ENCODE results near the gene SULF2.

The SULF2 gene

DNA sequence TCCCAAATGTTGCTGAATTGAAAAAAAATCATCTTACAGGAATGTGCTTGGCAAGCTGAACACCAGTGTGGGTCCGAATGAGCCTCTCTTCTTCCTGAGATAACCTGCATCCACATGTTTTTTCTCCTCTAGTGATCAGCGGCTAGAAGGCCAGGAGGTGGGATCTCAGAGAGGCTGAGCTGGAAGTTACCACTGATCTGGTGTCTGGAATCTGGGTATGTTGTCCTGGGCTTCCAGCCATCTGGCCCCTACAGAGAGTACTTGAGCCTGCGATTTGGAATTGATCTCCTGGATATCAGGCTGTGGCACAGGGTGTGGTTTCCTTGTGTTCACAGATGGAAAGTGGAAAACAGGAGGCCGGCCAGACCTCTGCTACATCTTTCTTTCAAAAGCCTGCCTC is 35.9 kb downstream of the SULF2 start:
- H3K9ac ChIP-seq (ENCODE audit: insufficient read length, low read depth): no peak overlapping the region
- no peaks in the 10 kb centered on the region for H3K9me3 ChIP-seq (ENCODE audit: insufficient read depth, low read length)
- no peak for TF ChIP-seq SUZ12 (IDR thresholded peaks at IDR 0.05; ENCODE audit: extremely low read depth, insufficient read depth, insufficient read length)
- TF ChIP-seq ZNF274 (IDR thresholded peaks at IDR 0.05; ENCODE audit: low read depth, low read length): no peak
- TF ChIP-seq YY1 (IDR thresholded peaks at IDR 0.05; ENCODE audit: insufficient read depth, insufficient read length): no peak
- H3K4me1 ChIP-seq (ENCODE audit: insufficient read depth, insufficient read length): peaks cover 2% of the 10 kb centered on the region
- H3K27me3 ChIP-seq (ENCODE audit: insufficient read depth, insufficient read length): no peaks in the 10 kb centered on the region
- no peak for DNase-seq (ENCODE audit: low read depth, low spot score)
- H3K36me3 ChIP-seq (ENCODE audit: insufficient read depth, insufficient read length, low read length): peaks cover 72% of the 10 kb centered on the region
- no peak overlapping the region for H3K4me3 ChIP-seq (ENCODE audit: insufficient read length, low read depth)

DNA sequence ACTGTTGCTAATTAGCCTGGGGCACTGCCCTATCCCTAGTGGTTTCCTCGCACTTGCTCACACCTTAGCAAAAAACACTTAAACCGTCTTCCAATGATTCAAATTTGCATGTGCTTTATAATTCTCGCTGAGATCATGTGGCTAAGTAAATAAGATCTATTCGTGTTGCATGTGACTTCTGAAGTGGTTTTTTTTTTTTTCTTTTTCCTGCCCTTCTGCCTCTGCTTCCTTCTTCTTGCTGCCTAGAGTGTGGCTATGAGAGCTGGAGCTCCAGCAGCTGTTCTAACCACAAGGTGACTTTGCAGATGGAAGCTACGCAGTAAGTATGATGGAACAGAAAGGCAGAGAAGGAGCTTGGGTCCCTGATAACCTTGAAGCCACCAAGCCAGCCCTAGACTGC is 36.5 kb downstream of the SULF2 start:
- H3K9me3 ChIP-seq (ENCODE audit: insufficient read depth, low read length): no peaks in the 10 kb centered on the region
- DNase-seq (ENCODE audit: low read depth, low spot score): no peak
- TF ChIP-seq SUZ12 (IDR thresholded peaks at IDR 0.05; ENCODE audit: extremely low read depth, insufficient read depth, insufficient read length) (no peak), YY1 (IDR thresholded peaks at IDR 0.05; ENCODE audit: insufficient read depth, insufficient read length) (no peak), ZNF274 (IDR thresholded peaks at IDR 0.05; ENCODE audit: low read depth, low read length) (no peak)
- H3K4me3 ChIP-seq (ENCODE audit: insufficient read length, low read depth): no peak overlapping the region
- no peak overlapping the region for H3K9ac ChIP-seq (ENCODE audit: insufficient read length, low read depth)
- peaks cover 71% of the 10 kb centered on the region for H3K36me3 ChIP-seq (ENCODE audit: insufficient read depth, insufficient read length, low read length)
- peaks cover 2% of the 10 kb centered on the region for H3K4me1 ChIP-seq (ENCODE audit: insufficient read depth, insufficient read length)
- H3K27me3 ChIP-seq (ENCODE audit: insufficient read depth, insufficient read length): no peaks in the 10 kb centered on the region

DNA sequence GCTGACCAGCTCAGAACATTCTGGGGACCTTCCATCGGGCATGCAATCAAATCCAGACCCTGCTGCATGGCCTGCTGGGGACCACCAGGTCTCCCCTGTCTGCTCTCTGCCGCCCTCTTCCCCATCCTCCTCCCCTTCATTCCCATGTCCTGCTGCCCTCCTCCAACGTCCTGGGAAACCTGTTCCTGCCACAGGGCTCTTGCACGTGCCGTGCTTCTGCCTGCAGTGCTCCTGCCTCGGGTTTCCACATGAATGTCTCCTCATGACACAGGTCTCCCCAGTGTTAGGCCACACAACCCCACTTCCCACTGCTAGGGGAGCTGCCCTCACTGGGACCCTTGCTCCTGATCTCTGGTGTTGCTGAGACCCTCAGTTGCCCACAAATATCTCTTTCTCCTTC is 37.2 kb downstream of the SULF2 start:
- H3K36me3 ChIP-seq (ENCODE audit: insufficient read depth, insufficient read length, low read length): peaks cover 73% of the 10 kb centered on the region
- peaks cover 2% of the 10 kb centered on the region for H3K4me1 ChIP-seq (ENCODE audit: insufficient read depth, insufficient read length)
- no peaks in the 10 kb centered on the region for H3K27me3 ChIP-seq (ENCODE audit: insufficient read depth, insufficient read length)
- no peak for TF ChIP-seq SUZ12 (IDR thresholded peaks at IDR 0.05; ENCODE audit: extremely low read depth, insufficient read depth, insufficient read length)
- TF ChIP-seq YY1 (IDR thresholded peaks at IDR 0.05; ENCODE audit: insufficient read depth, insufficient read length): no peak
- no peak for TF ChIP-seq ZNF274 (IDR thresholded peaks at IDR 0.05; ENCODE audit: low read depth, low read length)
- no peak overlapping the region for H3K4me3 ChIP-seq (ENCODE audit: insufficient read length, low read depth)
- H3K9me3 ChIP-seq (ENCODE audit: insufficient read depth, low read length): no peaks in the 10 kb centered on the region
- no peak overlapping the region for H3K9ac ChIP-seq (ENCODE audit: insufficient read length, low read depth)
- no peak for DNase-seq (ENCODE audit: low read depth, low spot score)

DNA sequence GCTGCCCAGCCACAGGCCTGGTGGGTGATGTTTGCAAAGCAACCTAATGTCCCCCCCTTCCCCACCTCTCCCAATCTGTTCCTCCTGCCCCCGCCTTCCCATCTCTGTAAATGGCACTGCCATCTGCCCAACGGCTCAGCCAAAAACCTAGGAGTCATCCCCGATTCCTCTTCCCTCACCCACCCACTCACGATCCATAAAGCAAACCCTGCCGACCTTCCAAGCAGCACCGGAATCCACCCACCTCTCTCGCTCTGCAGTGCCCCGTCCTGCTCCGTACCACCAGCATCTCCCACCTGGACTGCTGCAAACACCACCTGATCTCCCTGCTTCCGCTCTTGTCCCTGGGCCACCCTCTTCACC is 37.6 kb downstream of the SULF2 start:
- Histone ChIP-seq H3K4me3 (ENCODE audit: insufficient read length, low read depth) (no peak overlapping the region), H3K27me3 (ENCODE audit: insufficient read depth, insufficient read length) (no peaks in the 10 kb centered on the region), H3K36me3 (ENCODE audit: insufficient read depth, insufficient read length, low read length) (peaks cover 71% of the 10 kb centered on the region), H3K4me1 (ENCODE audit: insufficient read depth, insufficient read length) (peaks cover 2% of the 10 kb centered on the region), H3K9ac (ENCODE audit: insufficient read length, low read depth) (no peak overlapping the region), H3K9me3 (ENCODE audit: insufficient read depth, low read length) (no peaks in the 10 kb centered on the region)
- TF ChIP-seq SUZ12 (IDR thresholded peaks at IDR 0.05; ENCODE audit: extremely low read depth, insufficient read depth, insufficient read length) (no peak), ZNF274 (IDR thresholded peaks at IDR 0.05; ENCODE audit: low read depth, low read length) (no peak), YY1 (IDR thresholded peaks at IDR 0.05; ENCODE audit: insufficient read depth, insufficient read length) (no peak)
- DNase-seq (ENCODE audit: low read depth, low spot score): no peak

DNA sequence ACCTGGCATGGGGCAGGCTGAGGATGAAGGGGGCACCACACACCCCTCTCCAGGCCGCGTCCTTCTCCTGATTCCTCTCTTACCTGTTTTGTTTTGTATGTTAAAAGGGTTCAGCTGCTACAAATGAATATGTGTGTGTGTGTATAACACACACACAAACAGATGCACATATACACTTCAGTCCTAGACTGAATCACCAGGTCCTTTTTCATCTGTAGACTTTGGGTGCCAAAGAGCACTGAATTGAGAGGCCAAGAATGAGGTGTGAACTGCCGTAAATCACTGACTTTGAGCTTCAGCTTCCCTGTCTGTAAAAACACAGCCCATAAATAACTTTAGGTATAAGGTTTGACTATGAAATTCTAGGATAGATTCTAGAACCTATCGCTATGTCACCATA is 40.5 kb downstream of the SULF2 start:
- peaks cover 2% of the 10 kb centered on the region for H3K4me1 ChIP-seq (ENCODE audit: insufficient read depth, insufficient read length)
- H3K9me3 ChIP-seq (ENCODE audit: insufficient read depth, low read length): no peaks in the 10 kb centered on the region
- H3K36me3 ChIP-seq (ENCODE audit: insufficient read depth, insufficient read length, low read length): peaks cover 62% of the 10 kb centered on the region
- H3K4me3 ChIP-seq (ENCODE audit: insufficient read length, low read depth): no peak overlapping the region
- no peak for DNase-seq (ENCODE audit: low read depth, low spot score)
- H3K27me3 ChIP-seq (ENCODE audit: insufficient read depth, insufficient read length): no peaks in the 10 kb centered on the region
- no peak for TF ChIP-seq SUZ12 (IDR thresholded peaks at IDR 0.05; ENCODE audit: extremely low read depth, insufficient read depth, insufficient read length)
- TF ChIP-seq YY1 (IDR thresholded peaks at IDR 0.05; ENCODE audit: insufficient read depth, insufficient read length): no peak
- H3K9ac ChIP-seq (ENCODE audit: insufficient read length, low read depth): no peak overlapping the region

DNA sequence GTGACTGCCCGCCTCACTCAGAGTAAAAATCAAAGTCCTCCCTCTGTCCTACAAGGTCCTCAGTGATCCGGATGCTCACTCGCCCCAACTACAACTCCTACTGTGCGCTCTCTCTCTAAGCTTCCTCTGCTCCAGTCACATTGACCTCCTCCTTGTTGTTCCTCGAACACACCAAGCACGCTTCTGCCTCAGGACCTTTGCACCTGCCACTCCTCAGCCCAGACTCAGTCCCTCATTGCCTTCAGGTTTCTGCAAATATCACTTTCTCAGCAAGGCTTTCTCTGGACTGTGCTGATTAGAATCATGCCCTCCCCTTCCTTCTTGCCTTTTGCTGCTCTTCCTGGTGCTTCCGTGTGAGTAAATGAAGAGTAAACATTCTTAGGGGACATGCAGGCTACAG is 41.6 kb downstream of the SULF2 start:
- Histone ChIP-seq H3K4me1 (ENCODE audit: insufficient read depth, insufficient read length) (peaks cover 2% of the 10 kb centered on the region), H3K4me3 (ENCODE audit: insufficient read length, low read depth) (no peak overlapping the region), H3K9ac (ENCODE audit: insufficient read length, low read depth) (no peak overlapping the region), H3K9me3 (ENCODE audit: insufficient read depth, low read length) (no peaks in the 10 kb centered on the region), H3K36me3 (ENCODE audit: insufficient read depth, insufficient read length, low read length) (peaks cover 59% of the 10 kb centered on the region), H3K27me3 (ENCODE audit: insufficient read depth, insufficient read length) (no peaks in the 10 kb centered on the region)
- no peak for TF ChIP-seq SUZ12 (IDR thresholded peaks at IDR 0.05; ENCODE audit: extremely low read depth, insufficient read depth, insufficient read length)
- no peak for TF ChIP-seq YY1 (IDR thresholded peaks at IDR 0.05; ENCODE audit: insufficient read depth, insufficient read length)
- no peak for TF ChIP-seq ZNF274 (IDR thresholded peaks at IDR 0.05; ENCODE audit: low read depth, low read length)
- DNase-seq (ENCODE audit: low read depth, low spot score): no peak

DNA sequence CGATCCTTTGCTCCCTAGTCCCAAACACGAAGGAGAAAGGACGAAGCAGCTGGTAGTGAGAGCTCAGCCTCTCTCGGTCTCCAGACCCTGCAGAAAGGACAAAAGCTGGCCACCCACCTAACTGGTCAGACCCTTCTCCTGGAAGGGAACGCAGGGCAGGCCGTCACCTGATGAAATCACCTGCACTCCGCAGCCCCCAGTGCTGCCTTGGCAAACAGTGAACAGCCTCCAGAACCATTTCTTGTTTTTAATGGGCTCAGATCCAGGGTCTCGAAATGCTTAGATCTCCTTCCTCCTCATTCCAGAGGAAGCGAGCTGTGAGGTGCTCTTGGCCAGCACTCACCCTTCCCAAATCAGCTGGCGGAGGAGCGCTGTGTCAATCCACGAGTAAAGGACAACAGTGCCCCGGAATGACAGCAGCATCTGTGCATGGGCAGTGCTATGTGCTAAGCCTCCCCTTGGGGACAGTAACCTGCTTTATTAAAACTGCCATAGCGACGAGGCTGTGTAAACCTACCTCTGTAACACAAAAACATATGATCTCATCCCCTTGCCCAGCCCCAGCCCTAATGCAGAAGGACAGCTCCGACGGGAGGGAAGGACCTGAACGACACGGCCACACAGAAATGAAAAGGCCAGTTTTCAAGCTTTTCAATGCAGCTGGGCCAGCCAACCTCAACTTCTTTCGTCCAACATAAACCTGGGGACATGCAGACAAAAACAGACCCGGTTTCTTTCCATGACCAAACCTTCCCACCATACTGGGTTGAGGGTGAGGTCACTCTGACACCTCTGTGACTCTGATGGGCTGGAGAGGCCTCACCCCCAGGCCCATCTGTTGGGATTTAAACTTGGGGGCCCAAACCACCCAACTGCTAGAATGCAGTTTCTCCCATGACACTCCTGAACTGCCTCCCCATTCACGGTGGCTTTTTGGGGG is 43.3 kb downstream of the SULF2 start:
- TF ChIP-seq ZNF274 (IDR thresholded peaks at IDR 0.05; ENCODE audit: low read depth, low read length): no peak
- TF ChIP-seq YY1 (IDR thresholded peaks at IDR 0.05; ENCODE audit: insufficient read depth, insufficient read length): no peak
- TF ChIP-seq SUZ12 (IDR thresholded peaks at IDR 0.05; ENCODE audit: extremely low read depth, insufficient read depth, insufficient read length): no peak
- H3K4me1 ChIP-seq (ENCODE audit: insufficient read depth, insufficient read length): no peaks in the 10 kb centered on the region
- DNase-seq (ENCODE audit: low read depth, low spot score): no peak
- no peaks in the 10 kb centered on the region for H3K27me3 ChIP-seq (ENCODE audit: insufficient read depth, insufficient read length)
- H3K9me3 ChIP-seq (ENCODE audit: insufficient read depth, low read length): no peaks in the 10 kb centered on the region
- H3K9ac ChIP-seq (ENCODE audit: insufficient read length, low read depth): no peak overlapping the region
- peaks cover 60% of the 10 kb centered on the region for H3K36me3 ChIP-seq (ENCODE audit: insufficient read depth, insufficient read length, low read length)
- no peak overlapping the region for H3K4me3 ChIP-seq (ENCODE audit: insufficient read length, low read depth)
